PC-9 (cell line): ENCODE measurements around the gene DOCK3. TPM values are rescaled to one million over a fixed set of nuclear protein-coding genes. Genes with fewer than 3 reads are reported as not detected.

ENCODE experiments used
- BruUV-seq: library from RNA; stranded (reverse); fragments of 400-500 nt; replicated peaks from 2 replicates; lab custom pipeline; 2021; lab: Mats Ljungman, UMichigan
- CTCF ChIA-PET: fragments of 300-600 bp; sonication (Branson Sonifier 250); formaldehyde crosslinking; loops from one replicate; lab custom pipeline; 2022; ENCODE audit warnings: antibody characterized with exemption; lab: Charles Lee
- POLR2A ChIA-PET: fragments of 300-600 bp; sonication (Branson Sonifier 250); formaldehyde crosslinking; loops from one replicate; lab custom pipeline; 2022; ENCODE audit warnings: antibody characterized with exemption; ENCODE audit not compliant: unreplicated experiment; lab: Charles Lee
- DNase-seq, 2 experiments: peaks; one replicate each; pipeline versions ENCODE4 v3.0.0 to v3.0.0-alpha.2; 2015 to 2022; ENCODE audit warnings: mixed read lengths in 1 of 2
- H2AFZ ChIP-seq: fragments of 200-600 bp; sonication (generic); 2 replicates; pipeline ENCODE4 v1.8.1; 2017; ENCODE audit warnings: antibody characterized with exemption
- H3F3A ChIP-seq: fragments of 200-600 bp; sonication (generic); 2 replicates; pipeline ENCODE4 v1.8.1; 2017; ENCODE audit warnings: antibody characterized with exemption, mild to moderate bottlenecking, low read depth; ENCODE audit not compliant: insufficient read depth
- H3K27ac ChIP-seq: fragments of 200-600 bp; sonication (generic); 2 replicates; pipeline ENCODE4 v1.6.1; 2016; ENCODE audit warnings: mixed run types
- H3K27me3 ChIP-seq: fragments of 200-600 bp; sonication (generic); 2 replicates; pipeline ENCODE4 v1.6.1; 2016; ENCODE audit warnings: low read depth, mixed run types; ENCODE audit not compliant: insufficient read depth
- H3K36me3 ChIP-seq: fragments of 200-600 bp; sonication (generic); 2 replicates; pipeline ENCODE4 v1.6.1; 2016; ENCODE audit warnings: low read depth, mixed run types
- H3K4me1 ChIP-seq: fragments of 200-600 bp; sonication (generic); replicated peaks from 2 replicates; pipeline ENCODE4 v1.6.1; 2016; ENCODE audit warnings: mixed run types; ENCODE audit not compliant: insufficient read depth
- H3K4me2 ChIP-seq: fragments of 200-600 bp; sonication (generic); 2 replicates; pipeline ENCODE4 v1.6.1; 2017; ENCODE audit warnings: mixed run types
- H3K4me3 ChIP-seq: fragments of 200-600 bp; sonication (generic); 2 replicates; pipeline ENCODE4 v1.6.1; 2016; ENCODE audit warnings: mixed run types
- H3K79me2 ChIP-seq: fragments of 200-600 bp; sonication (generic); 2 replicates; pipeline ENCODE4 v1.6.1; 2017; ENCODE audit warnings: low read depth, mixed run types
- H3K9me2 ChIP-seq: fragments of 200-600 bp; sonication (generic); 2 replicates; pipeline ENCODE4 v1.8.1; 2017; ENCODE audit warnings: mild to moderate bottlenecking; ENCODE audit not compliant: insufficient read depth
- H3K9me3 ChIP-seq: fragments of 200-600 bp; sonication (generic); 2 replicates; pipeline ENCODE4 v1.8.1; 2016; ENCODE audit warnings: low read depth; ENCODE audit not compliant: insufficient read depth
- H4K20me1 ChIP-seq: fragments of 200-600 bp; sonication (generic); 2 replicates; pipeline ENCODE4 v1.8.1; 2017; ENCODE audit not compliant: insufficient read depth
- EZH2 ChIP-seq: fragments of 200-600 bp; sonication (generic); IDR thresholded peaks from 2 replicates; pipeline ENCODE4 v1.8.0; 2017; ENCODE audit warnings: antibody characterized with exemption, low read depth
- intact Hi-C: fragments of 100-400 bp; cut with micrococcal nuclease; formaldehyde crosslinking; loops from one replicate; pipeline ENCODE4 v1.10.0; 2022; ENCODE audit not compliant: unreplicated experiment
- total RNA-seq: library from RNA; stranded (reverse); gene quantifications from 2 replicates; pipeline ENCODE4 v1.2.3, GENCODE V29; 2021
- TF ChIP-seq, protein P1 (sequence below): fragments of 200-600 bp; sonication (generic); conservative IDR thresholded peaks from 2 replicates; pipeline ENCODE4 v1.6.1; 2017; ENCODE audit warnings: mixed run types, antibody characterized with exemption, mild to moderate bottlenecking, moderate library complexity

DOCK3 gene
- total RNA-seq, 1 experiment from 2014 or later = 16.9 TPM

DNA sequence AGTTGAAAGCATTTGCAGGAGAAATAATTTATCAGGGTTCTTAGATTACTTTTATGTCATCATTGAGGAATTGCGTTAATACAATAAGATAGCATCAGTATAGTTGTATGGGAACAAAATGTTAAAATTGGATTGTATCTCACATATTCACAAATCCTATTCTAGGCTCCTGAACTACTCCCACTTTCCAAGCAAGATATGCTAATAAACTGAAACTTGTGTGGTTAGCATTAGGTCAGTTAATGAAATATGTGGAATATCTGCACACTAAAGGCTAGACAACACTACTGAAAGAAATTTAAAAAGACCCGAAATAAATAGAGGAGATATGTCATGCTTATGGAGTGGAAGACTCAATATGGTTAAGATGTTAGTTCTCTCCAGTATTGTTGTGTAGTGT lies 272.7 kb downstream of the DOCK3 start:
- ChIA-PET CTCF (interaction anchor here (0.6 kb wide), 1 partner anchor 438 kb away, joined by 4 read pairs; the partner anchor contains the start of gene MANF), POLR2A (no interaction called here)
- H3K27me3 ChIP-seq = no peaks in the 10 kb centered on the region
- no peaks in the 10 kb centered on the region for H3K79me2 ChIP-seq
- H3K27ac ChIP-seq = no peak overlapping the region
- intact Hi-C loops = no loop called here
- BruUV-seq = no TSS peak
- no peaks in the 10 kb centered on the region for H3K36me3 ChIP-seq
- H3K4me3 ChIP-seq = no peak overlapping the region
- H3K9me3 ChIP-seq = no peaks in the 10 kb centered on the region
- TF ChIP-seq EZH2 = no peak
- TF ChIP-seq, protein P1, sequence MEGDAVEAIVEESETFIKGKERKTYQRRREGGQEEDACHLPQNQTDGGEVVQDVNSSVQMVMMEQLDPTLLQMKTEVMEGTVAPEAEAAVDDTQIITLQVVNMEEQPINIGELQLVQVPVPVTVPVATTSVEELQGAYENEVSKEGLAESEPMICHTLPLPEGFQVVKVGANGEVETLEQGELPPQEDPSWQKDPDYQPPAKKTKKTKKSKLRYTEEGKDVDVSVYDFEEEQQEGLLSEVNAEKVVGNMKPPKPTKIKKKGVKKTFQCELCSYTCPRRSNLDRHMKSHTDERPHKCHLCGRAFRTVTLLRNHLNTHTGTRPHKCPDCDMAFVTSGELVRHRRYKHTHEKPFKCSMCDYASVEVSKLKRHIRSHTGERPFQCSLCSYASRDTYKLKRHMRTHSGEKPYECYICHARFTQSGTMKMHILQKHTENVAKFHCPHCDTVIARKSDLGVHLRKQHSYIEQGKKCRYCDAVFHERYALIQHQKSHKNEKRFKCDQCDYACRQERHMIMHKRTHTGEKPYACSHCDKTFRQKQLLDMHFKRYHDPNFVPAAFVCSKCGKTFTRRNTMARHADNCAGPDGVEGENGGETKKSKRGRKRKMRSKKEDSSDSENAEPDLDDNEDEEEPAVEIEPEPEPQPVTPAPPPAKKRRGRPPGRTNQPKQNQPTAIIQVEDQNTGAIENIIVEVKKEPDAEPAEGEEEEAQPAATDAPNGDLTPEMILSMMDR = no peak
- H2AFZ ChIP-seq = no peak overlapping the region
- no peaks in the 10 kb centered on the region; the same call in 1 of the 2 replicates for H4K20me1 ChIP-seq
- DNase-seq = no peak
- H3K4me2 ChIP-seq = no peak overlapping the region
- H3K9me2 ChIP-seq = no peaks in the 10 kb centered on the region
- no peaks in the 10 kb centered on the region for H3K4me1 ChIP-seq
- H3F3A ChIP-seq = no peaks in the 10 kb centered on the region

DNA sequence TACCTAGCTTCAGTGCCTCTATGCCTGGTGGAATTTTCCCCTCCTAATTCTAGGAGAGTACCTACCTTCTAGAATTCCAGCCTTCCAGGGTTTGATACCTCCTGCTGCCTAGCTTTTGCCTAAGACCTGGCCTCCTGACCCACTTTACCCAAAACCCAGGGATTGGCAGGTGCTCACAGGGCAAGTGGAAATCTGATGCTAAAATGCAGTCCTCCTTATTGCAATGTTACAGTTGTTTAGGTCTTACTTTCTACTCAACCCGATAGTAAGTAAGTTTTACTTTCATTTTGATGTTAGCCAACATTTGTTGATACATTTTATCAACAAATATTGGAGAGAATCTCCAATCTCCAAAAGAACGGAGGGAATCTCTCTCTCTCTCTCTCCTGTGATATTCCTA lies 275.9 kb downstream of the DOCK3 start:
- TF ChIP-seq, protein P1 = no peak
- no peak for TF ChIP-seq EZH2
- H3K4me2 ChIP-seq = no peak overlapping the region
- no peak overlapping the region for H2AFZ ChIP-seq
- no peaks in the 10 kb centered on the region; the same call in 1 of the 2 replicates for H4K20me1 ChIP-seq
- H3K4me1 ChIP-seq = no peaks in the 10 kb centered on the region
- BruUV-seq = no TSS peak
- no peaks in the 10 kb centered on the region for H3K9me2 ChIP-seq
- H3K27ac ChIP-seq = no peak overlapping the region
- no peaks in the 10 kb centered on the region for H3K27me3 ChIP-seq
- no peaks in the 10 kb centered on the region for H3K9me3 ChIP-seq
- ChIA-PET POLR2A (no interaction called here), CTCF (no interaction called here)
- H3F3A ChIP-seq = no peaks in the 10 kb centered on the region
- no peaks in the 10 kb centered on the region for H3K36me3 ChIP-seq
- no peaks in the 10 kb centered on the region for H3K79me2 ChIP-seq
- intact Hi-C loops = no loop called here
- no peak for DNase-seq
- no peak overlapping the region for H3K4me3 ChIP-seq

DNA sequence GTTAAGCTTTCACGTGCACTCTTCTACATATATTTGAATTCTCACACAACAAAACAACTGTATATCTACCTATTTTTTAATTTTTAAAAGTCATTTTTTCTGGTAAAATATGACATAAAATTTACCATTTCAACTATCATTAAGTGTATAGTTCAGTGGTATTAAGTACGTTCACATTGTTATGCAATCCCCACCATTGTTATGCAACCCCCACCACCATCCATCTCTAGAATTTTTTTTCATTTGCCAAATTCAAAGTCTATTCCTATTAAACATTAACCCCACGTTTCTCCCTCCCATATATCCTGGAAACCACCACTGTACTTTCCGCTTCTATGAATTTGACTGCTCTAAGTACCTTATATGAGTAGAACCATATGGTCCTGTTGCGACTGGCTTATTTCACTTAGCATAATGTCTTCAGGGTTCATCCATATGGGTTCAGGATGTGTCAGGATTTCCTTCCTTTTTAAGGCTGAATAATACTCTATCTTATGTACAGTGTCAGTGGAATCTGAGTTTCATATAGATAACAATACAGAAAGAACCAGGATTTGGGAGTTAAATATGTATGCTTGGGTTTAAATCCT lies 279.2 kb downstream of the DOCK3 start:
- Histone ChIP-seq H3K9me2 (no peaks in the 10 kb centered on the region), H2AFZ (no peak overlapping the region), H3K9me3 (no peaks in the 10 kb centered on the region), H3K4me3 (no peak overlapping the region), H3K4me2 (no peak overlapping the region), H3K36me3 (no peaks in the 10 kb centered on the region), H3K27ac (no peak overlapping the region), H4K20me1 (no peaks in the 10 kb centered on the region), H3K4me1 (no peaks in the 10 kb centered on the region), H3F3A (no peaks in the 10 kb centered on the region), H3K27me3 (no peaks in the 10 kb centered on the region), H3K79me2 (no peaks in the 10 kb centered on the region)
- POLR2A ChIA-PET = no interaction called here
- DNase-seq = no peak
- TF ChIP-seq, protein P1 = no peak
- no peak for TF ChIP-seq EZH2
- intact Hi-C loops = no loop called here
- CTCF ChIA-PET = no interaction called here
- BruUV-seq = no TSS peak
